ENCODE data around the gene PDZD2. TPM values are rescaled to one million over a fixed set of nuclear protein-coding genes. Genes with fewer than 3 reads are reported as not detected.

Gene PDZD2
- total RNA-seq, 1 donor: 0.52 TPM

DNA sequence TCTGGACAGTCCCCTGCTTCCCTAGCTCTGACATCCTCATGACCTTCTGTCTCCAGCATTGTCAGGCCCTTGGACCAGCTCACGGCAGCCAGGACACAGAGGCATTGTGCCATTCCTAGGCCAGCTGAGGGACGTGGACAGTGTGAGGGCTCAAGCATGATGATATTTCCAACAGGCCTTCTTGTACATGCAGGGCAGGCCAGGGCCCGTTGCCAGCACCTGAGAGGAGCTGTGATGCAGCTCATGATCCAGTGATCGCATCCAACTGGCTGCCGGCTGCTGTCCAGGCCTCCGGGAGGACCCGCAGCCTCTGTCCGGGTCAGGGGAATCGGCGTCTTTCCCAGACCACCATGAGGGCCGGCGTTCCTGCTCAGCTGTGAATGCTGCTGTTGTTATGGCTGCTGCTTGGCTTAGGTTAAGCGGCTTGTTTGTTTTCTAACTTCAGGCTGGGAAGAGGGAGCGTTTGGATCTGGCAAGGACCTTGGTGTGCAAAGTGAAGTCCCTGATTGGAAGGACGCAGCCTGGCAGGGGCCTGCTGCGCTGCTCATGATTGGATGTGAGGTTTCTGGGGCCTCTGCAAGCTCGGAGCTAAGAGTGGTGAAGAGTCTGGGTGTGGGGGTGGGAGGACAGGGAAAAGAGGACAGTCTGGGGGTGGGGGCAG lies 53.8 kb downstream of the PDZD2 start:
- no peaks in the 10 kb centered on the region for H3K9me3 ChIP-seq (ENCODE audit: low read depth, low read length)
- no peak overlapping the region for H3K4me3 ChIP-seq (ENCODE audit: low read length)
- no peaks in the 10 kb centered on the region for H3K4me1 ChIP-seq (ENCODE audit: insufficient read depth, low read length)
- H3K27me3 ChIP-seq (ENCODE audit: insufficient read depth, low read length): no peaks in the 10 kb centered on the region

- Histone ChIP-seq H3K9me3 (ENCODE audit: low read depth, low read length) (no peaks in the 10 kb centered on the region), H3K4me1 (ENCODE audit: insufficient read depth, low read length) (no peaks in the 10 kb centered on the region), H3K27me3 (ENCODE audit: insufficient read depth, low read length) (no peaks in the 10 kb centered on the region), H3K4me3 (ENCODE audit: low read length) (no peak overlapping the region)
Measured at GRCh38 chr5:31698673-31699072, 59.7 kb downstream of the PDZD2 start.

GRCh38 chr5:31701642-31702299 lies 62.8 kb downstream of the PDZD2 start:
- no peaks in the 10 kb centered on the region for H3K27me3 ChIP-seq (ENCODE audit: insufficient read depth, low read length)
- no peak overlapping the region for H3K4me3 ChIP-seq (ENCODE audit: low read length)
- H3K9me3 ChIP-seq (ENCODE audit: low read depth, low read length): no peaks in the 10 kb centered on the region
- H3K4me1 ChIP-seq (ENCODE audit: insufficient read depth, low read length): no peaks in the 10 kb centered on the region

DNA sequence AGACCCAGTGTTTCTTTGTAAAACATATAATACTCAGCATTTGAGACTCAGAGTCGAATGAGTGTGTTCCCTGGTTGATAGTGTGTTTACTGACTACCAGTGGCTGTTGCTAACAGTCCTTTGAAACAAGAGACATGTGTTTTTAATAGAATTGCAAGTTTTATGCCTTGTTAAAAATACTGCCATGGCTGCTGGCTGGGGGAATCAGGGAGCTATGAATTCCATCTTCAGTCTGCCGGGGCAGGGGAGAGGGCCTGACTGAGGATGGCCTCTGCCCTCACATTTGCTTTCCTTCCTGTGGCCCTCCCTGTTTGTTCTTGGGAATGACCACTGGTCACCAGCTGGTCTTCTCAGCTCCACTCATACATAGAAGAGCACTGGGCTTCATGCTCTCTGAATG lies 63.8 kb downstream of the PDZD2 start:
- Histone ChIP-seq H3K27me3 (ENCODE audit: insufficient read depth, low read length) (no peaks in the 10 kb centered on the region), H3K9me3 (ENCODE audit: low read depth, low read length) (no peaks in the 10 kb centered on the region), H3K4me1 (ENCODE audit: insufficient read depth, low read length) (no peaks in the 10 kb centered on the region), H3K4me3 (ENCODE audit: low read length) (no peak overlapping the region)

DNA sequence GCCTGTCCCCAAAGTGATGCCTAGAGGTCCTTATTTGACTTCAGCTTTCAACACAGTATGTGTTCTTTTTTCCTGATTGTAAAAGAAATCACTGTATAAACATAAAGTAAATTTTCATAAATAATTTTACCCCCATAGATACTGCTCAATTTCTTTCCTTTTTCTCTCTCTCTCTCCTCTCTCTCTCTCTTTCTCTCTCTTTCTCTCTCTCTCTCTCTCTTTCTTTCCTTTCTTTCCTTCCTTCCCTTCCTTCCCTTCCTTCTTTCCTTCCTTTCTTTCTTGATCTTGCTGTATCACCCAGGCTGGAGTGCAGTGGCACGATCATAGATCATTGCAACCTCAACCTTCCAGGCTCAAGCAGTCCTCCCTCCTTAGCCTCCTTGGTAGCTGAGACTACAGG lies 64.8 kb downstream of the PDZD2 start:
- no peaks in the 10 kb centered on the region for H3K4me1 ChIP-seq (ENCODE audit: insufficient read depth, low read length)
- no peaks in the 10 kb centered on the region for H3K9me3 ChIP-seq (ENCODE audit: low read depth, low read length)
- H3K4me3 ChIP-seq (ENCODE audit: low read length): no peak overlapping the region
- no peaks in the 10 kb centered on the region for H3K27me3 ChIP-seq (ENCODE audit: insufficient read depth, low read length)

DNA sequence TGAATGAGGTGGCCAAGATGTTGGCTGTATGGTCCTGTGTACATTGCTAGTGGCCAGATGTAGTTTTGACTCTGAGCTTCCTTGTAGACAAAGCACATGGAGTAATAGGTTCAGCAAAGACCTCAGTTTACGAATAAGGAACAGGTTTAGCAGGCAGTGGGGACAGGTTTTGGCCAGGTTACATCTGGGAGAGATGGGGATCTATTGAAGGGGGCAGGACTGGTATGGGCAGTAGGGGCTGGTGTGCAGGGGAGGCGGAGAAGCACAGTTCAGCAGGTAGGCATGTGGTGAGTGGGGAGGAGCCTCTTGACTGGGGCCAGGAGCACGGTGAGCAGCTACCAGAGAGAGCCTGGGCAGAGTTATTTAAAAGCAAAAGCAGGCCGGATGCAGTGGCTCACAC lies 67.3 kb downstream of the PDZD2 start:
- H3K4me3 ChIP-seq (ENCODE audit: low read length): no peak overlapping the region
- no peaks in the 10 kb centered on the region for H3K4me1 ChIP-seq (ENCODE audit: insufficient read depth, low read length)
- H3K9me3 ChIP-seq (ENCODE audit: low read depth, low read length): no peaks in the 10 kb centered on the region
- H3K27me3 ChIP-seq (ENCODE audit: insufficient read depth, low read length): no peaks in the 10 kb centered on the region

GRCh38 chr5:31707329-31707728 lies 68.4 kb downstream of the PDZD2 start:
- no peaks in the 10 kb centered on the region for H3K9me3 ChIP-seq (ENCODE audit: low read depth, low read length)
- H3K4me3 ChIP-seq (ENCODE audit: low read length): no peak overlapping the region
- no peaks in the 10 kb centered on the region for H3K27me3 ChIP-seq (ENCODE audit: insufficient read depth, low read length)
- no peaks in the 10 kb centered on the region for H3K4me1 ChIP-seq (ENCODE audit: insufficient read depth, low read length)

DNA sequence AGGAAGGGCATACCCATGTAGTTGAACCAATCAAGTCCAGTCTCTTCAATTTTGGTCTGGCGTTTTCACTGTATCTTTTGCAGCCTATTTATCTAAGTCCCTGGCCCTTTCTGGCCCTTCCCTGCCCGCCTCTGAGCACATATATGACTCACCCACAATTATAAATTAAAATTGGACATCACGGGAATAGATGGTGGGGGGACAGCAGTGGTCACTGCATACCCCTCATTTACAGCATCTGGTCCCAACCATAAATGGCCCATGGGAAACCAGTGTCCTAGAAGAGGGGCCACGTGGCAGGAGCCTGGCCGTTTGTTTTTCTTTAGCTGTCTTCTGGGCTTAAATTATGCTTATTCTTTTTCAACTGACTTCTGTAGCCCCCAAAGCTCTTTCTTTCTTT lies 69.2 kb downstream of the PDZD2 start:
- Histone ChIP-seq H3K4me1 (ENCODE audit: insufficient read depth, low read length) (no peaks in the 10 kb centered on the region), H3K9me3 (ENCODE audit: low read depth, low read length) (no peaks in the 10 kb centered on the region), H3K4me3 (ENCODE audit: low read length) (no peak overlapping the region), H3K27me3 (ENCODE audit: insufficient read depth, low read length) (no peaks in the 10 kb centered on the region)

- H3K9me3 ChIP-seq (ENCODE audit: low read depth, low read length): no peaks in the 10 kb centered on the region
- H3K27me3 ChIP-seq (ENCODE audit: insufficient read depth, low read length): no peaks in the 10 kb centered on the region
- H3K4me3 ChIP-seq (ENCODE audit: low read length): no peak overlapping the region
- H3K4me1 ChIP-seq (ENCODE audit: insufficient read depth, low read length): no peaks in the 10 kb centered on the region
Measured at GRCh38 chr5:31711363-31711762, 72.4 kb downstream of the PDZD2 start.

DNA sequence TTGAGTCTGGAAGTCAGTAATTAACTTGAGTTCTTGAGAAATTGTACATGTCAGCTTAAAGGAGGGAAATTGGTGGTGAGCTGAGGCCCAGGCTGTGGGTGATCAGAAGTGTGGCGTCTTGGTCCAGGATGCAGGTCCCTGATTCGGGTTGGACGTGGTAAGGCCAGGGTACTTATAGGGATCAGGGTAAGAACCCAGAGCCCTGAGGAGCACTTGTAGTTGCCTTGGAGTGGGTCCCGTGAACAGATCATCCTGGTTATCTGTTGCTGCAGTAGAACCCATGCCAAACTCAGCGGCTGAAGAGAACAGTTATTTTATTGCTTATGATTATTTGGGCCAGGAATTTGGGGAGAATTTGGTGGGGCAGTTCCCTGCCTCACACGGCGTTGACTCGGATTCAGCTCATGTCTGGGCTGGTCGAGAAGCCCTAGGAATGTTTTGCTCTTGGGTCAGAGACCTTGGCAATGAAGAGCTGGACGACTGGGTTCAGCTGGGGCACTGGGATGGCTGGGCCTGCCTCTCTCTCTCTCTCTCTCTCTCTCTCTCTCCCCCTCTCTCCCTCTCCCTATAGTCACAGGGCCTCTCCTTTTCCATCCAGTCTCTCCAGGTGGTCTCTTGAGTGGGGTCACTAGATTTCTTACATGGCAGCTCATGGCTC lies 73.1 kb downstream of the PDZD2 start:
- no peaks in the 10 kb centered on the region for H3K4me1 ChIP-seq (ENCODE audit: insufficient read depth, low read length)
- no peaks in the 10 kb centered on the region for H3K9me3 ChIP-seq (ENCODE audit: low read depth, low read length)
- H3K4me3 ChIP-seq (ENCODE audit: low read length): no peak overlapping the region
- no peaks in the 10 kb centered on the region for H3K27me3 ChIP-seq (ENCODE audit: insufficient read depth, low read length)

DNA sequence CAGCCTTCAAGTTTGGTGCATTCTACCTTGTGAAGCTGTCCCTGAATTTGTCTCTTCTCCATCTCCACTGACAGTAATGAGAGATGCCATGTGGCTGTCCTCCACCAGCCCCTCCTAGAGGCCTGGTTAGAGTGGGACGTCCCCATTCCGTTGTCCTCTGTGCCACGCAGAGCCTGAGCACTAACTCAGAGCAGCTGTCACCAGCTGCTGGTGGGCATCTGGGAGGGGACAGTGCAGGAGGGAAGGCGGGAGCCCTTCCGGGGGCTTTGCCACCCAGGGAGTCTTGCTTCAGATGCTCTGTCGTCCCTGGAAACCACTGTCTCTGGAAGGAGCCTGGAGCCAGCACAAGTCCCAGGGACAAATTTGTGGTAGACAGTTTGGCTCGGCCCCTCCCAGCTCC lies 78.6 kb downstream of the PDZD2 start:
- Histone ChIP-seq H3K4me1 (ENCODE audit: insufficient read depth, low read length) (no peaks in the 10 kb centered on the region), H3K9me3 (ENCODE audit: low read depth, low read length) (no peaks in the 10 kb centered on the region), H3K4me3 (ENCODE audit: low read length) (no peak overlapping the region), H3K27me3 (ENCODE audit: insufficient read depth, low read length) (no peaks in the 10 kb centered on the region)

GRCh38 chr5:31720004-31720403 lies 81.1 kb downstream of the PDZD2 start:
- H3K9me3 ChIP-seq (ENCODE audit: low read depth, low read length): no peaks in the 10 kb centered on the region
- H3K27me3 ChIP-seq (ENCODE audit: insufficient read depth, low read length): no peaks in the 10 kb centered on the region
- H3K4me3 ChIP-seq (ENCODE audit: low read length): no peak overlapping the region
- no peaks in the 10 kb centered on the region for H3K4me1 ChIP-seq (ENCODE audit: insufficient read depth, low read length)

GRCh38 chr5:31720811-31721345 lies 81.9 kb downstream of the PDZD2 start:
- Histone ChIP-seq H3K4me1 (ENCODE audit: insufficient read depth, low read length) (no peaks in the 10 kb centered on the region), H3K4me3 (ENCODE audit: low read length) (no peak overlapping the region), H3K27me3 (ENCODE audit: insufficient read depth, low read length) (no peaks in the 10 kb centered on the region), H3K9me3 (ENCODE audit: low read depth, low read length) (no peaks in the 10 kb centered on the region)

- Histone ChIP-seq H3K9me3 (ENCODE audit: low read depth, low read length) (no peaks in the 10 kb centered on the region), H3K4me3 (ENCODE audit: low read length) (no peak overlapping the region), H3K4me1 (ENCODE audit: insufficient read depth, low read length) (no peaks in the 10 kb centered on the region), H3K27me3 (ENCODE audit: insufficient read depth, low read length) (no peaks in the 10 kb centered on the region)
Measured at GRCh38 chr5:31722111-31722510, 83.2 kb downstream of the PDZD2 start.

DNA sequence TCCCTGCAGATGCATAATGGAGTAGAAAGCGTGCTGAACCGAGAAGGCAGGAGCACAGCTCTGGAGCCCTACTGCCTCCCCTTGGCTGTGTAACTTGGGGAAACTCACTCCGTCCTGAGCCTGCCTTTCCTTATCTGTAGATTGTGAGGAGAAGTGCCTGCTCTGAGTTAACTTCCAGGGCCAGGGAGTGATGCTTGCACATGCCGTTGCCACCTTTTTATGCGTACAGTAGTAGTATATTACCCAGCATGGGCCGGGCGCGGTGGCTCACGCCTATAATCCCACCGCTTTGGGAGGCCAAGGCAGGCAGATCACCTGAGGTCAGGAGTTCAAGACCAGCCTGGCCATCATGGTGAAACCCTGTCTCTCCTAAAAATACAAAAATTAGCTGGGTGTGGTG lies 87.1 kb downstream of the PDZD2 start:
- Histone ChIP-seq H3K4me1 (ENCODE audit: insufficient read depth, low read length) (no peaks in the 10 kb centered on the region), H3K4me3 (ENCODE audit: low read length) (no peak overlapping the region), H3K9me3 (ENCODE audit: low read depth, low read length) (no peaks in the 10 kb centered on the region), H3K27me3 (ENCODE audit: insufficient read depth, low read length) (no peaks in the 10 kb centered on the region)
